ENCODE data around the gene ZNF407. TPM values are rescaled to one million over a fixed set of nuclear protein-coding genes. Genes with fewer than 3 reads are reported as not detected.

ZNF407 gene
- total and polyA plus RNA-seq, 2 of the 13 experiments (the other 11 are each of a cell fraction or from before 2014, with no cell fraction given) = 2.3 to 8.7 TPM

DNA sequence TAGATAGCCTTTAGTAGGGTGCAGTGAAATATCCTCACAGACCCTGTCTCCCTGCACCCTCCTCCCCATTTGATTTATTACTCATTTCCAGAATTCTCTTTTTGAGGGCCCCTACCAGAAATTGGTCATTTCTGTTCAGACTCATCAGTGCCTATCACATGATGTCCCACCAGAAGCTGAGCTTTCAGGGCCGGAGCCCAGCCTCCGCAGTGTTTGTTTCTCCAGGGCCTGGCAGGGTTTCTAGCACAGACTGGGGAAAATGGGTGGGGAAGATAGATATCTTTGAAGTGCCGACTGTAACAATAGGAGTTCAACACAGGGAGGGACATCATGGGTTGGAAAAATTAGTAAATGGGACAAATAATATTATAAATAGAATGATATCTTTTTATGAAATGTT, 403.2 kb downstream of the ZNF407 start:
- Histone ChIP-seq H3K27me3 (ENCODE audit: control insufficient read depth in 1 of 2, insufficient read depth in 2 of 2, low read length in 2 of 2) (no peaks in the 10 kb centered on the region), H4K20me1 (ENCODE audit: insufficient read depth, low read length) (no peaks in the 10 kb centered on the region), H3K27ac (ENCODE audit: extremely low read length, insufficient read depth, low read length) (no peak overlapping the region), H3K4me2 (ENCODE audit: low read depth, low read length) (no peak overlapping the region), H3K36me3 (replicated peaks in 1 of 2; ENCODE audit: control insufficient read depth in 1 of 2, insufficient read depth in 2 of 2, low read length in 2 of 2) (no peaks in the 10 kb centered on the region), H3K79me2 (ENCODE audit: insufficient read depth, low read length) (no peaks in the 10 kb centered on the region), H3K9ac (ENCODE audit: insufficient read depth, low read depth, low read length) (no peak overlapping the region), H3K4me3 (replicated peaks in 1 of 3; ENCODE audit: insufficient read depth in 1 of 3, low read depth in 2 of 3, low read length in 3 of 3) (no peak overlapping the region), H2AFZ (ENCODE audit: low read length) (no peak overlapping the region), H3K9me3 (ENCODE audit: low read length) (no peaks in the 10 kb centered on the region), H3K4me1 (ENCODE audit: insufficient read depth, low read length) (no peaks in the 10 kb centered on the region)
- ChIA-PET POLR2A (no interaction called here), CTCF (ENCODE audit: low intra/inter-chr PET ratio, low total read pairs) (no interaction called here)
- no peak for FAIRE-seq
- BruUV-seq (replicated peaks) = no TSS peak
- TF ChIP-seq ISX (CRISPR knock-in tag; conservative IDR thresholded peaks at IDR 0.05) = no peak
- no peak for TF ChIP-seq ZNF674 (CRISPR knock-in tag; IDR thresholded peaks at IDR 0.05; ENCODE audit: low read depth)
- TF ChIP-seq PAX8 (CRISPR knock-in tag; IDR thresholded peaks at IDR 0.05; ENCODE audit: borderline replicate concordance) = no peak
- TF ChIP-seq, protein P1, sequence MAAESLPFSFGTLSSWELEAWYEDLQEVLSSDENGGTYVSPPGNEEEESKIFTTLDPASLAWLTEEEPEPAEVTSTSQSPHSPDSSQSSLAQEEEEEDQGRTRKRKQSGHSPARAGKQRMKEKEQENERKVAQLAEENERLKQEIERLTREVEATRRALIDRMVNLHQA (CRISPR knock-in tag; IDR thresholded peaks at IDR 0.05) = no peak
- TF ChIP-seq, protein P2, sequence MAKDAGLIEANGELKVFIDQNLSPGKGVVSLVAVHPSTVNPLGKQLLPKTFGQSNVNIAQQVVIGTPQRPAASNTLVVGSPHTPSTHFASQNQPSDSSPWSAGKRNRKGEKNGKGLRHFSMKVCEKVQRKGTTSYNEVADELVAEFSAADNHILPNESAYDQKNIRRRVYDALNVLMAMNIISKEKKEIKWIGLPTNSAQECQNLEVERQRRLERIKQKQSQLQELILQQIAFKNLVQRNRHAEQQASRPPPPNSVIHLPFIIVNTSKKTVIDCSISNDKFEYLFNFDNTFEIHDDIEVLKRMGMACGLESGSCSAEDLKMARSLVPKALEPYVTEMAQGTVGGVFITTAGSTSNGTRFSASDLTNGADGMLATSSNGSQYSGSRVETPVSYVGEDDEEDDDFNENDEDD (CRISPR knock-in tag; IDR thresholded peaks at IDR 0.05; ENCODE audit: borderline replicate concordance) = no peak
- no peak for TF ChIP-seq SRF (IDR thresholded peaks at IDR 0.05; ENCODE audit: low read depth, low read length)
- TF ChIP-seq ZNF781 (CRISPR knock-in tag; IDR thresholded peaks at IDR 0.05; ENCODE audit: borderline replicate concordance, not compliant biosample characterization) = no peak
- no peak for TF ChIP-seq SETDB1 (CRISPR knock-in tag; IDR thresholded peaks at IDR 0.05; ENCODE audit: borderline replicate concordance)
- TF ChIP-seq MEF2D (CRISPR knock-in tag; IDR thresholded peaks at IDR 0.05) = no peak
- no peak for TF ChIP-seq SIX4 (CRISPR knock-in tag; IDR thresholded peaks at IDR 0.05)
- ATAC-seq = no peak
- no peak for DNase-seq (ENCODE audit: low spot score)
- in situ Hi-C loops (cut with HindIII; ENCODE audit: extremely low pct_ligation_motif_present, low pct_unique_long_range_greater_than_20kb) = no loop called here
- 68% methylated on average over 3 of the region's 3 CpGs for WGBS (ENCODE audit: low lambda C conversion rate)
- intact Hi-C loops (cut with micrococcal nuclease; ENCODE audit: unreplicated experiment) = no loop called here
